Body of pancreas (tissue), 4 donors: Measurements from ENCODE around the gene OR10H2. TPM values are rescaled to one million over a fixed set of nuclear protein-coding genes. Genes with fewer than 3 reads are reported as not detected.

Source experiments
- ATAC-seq: fragments of 150-250 bp; one replicate; pipeline ENCODE4 v1.9.1; 2016
- DNase-seq, 4 donors: peaks; one replicate each; pipeline ENCODE4 v3.0.0-alpha.2; 2019
- H3K27ac ChIP-seq, 4 donors: fragments of 200-600 bp; sonication (generic); 1 replicate in 3 of 4; 2 replicates in 1 of 4; pipeline versions ENCODE4 v1.5.1 to v1.6.1; 2016 to 2019; ENCODE audit warnings: mild to moderate bottlenecking in 1 of 4, mixed read lengths in 1 of 4, moderate library complexity in 1 of 4
- H3K27me3 ChIP-seq, 2 donors: fragments of 200-600 bp; sonication (generic); one replicate each; pipeline ENCODE4 v1.6.0; 2016; ENCODE audit warnings: mild to moderate bottlenecking in 1 of 2
- H3K36me3 ChIP-seq, 2 donors: fragments of 200-600 bp; sonication (generic); replicated peaks in 1 of 2; 2 replicates each; pipeline ENCODE4 v1.5.1; 2016; ENCODE audit warnings: low read depth in 2 of 2; ENCODE audit not compliant: insufficient read depth in 1 of 2
- H3K4me1 ChIP-seq: fragments of 200-600 bp; sonication (generic); one replicate; pipeline ENCODE4 v1.6.0; 2016
- H3K4me3 ChIP-seq, 2 donors: fragments of 200-600 bp; sonication (generic); 1 replicate in 1 of 2; 2 replicates in 1 of 2; pipeline ENCODE4 v1.5.1; 2016 to 2019
- H3K9me3 ChIP-seq, 3 donors: fragments of 200-600 bp; sonication (generic); 1 replicate in 2 of 3; 2 replicates in 1 of 3; pipeline ENCODE4 v1.5.1; 2016
- POLR2A ChIP-seq, 3 donors: fragments of 450-650 bp; IDR thresholded peaks; one replicate each; pipeline ENCODE4 v1.6.1; 2016; ENCODE audit warnings: antibody characterized with exemption in 3 of 3, mild to moderate bottlenecking in 2 of 3
- WGBS, 2 donors: methylation state at CpG; one replicate each; pipeline ENCODE4 v1.1.5; 2017; 5-methylcytosine and 5-hydroxymethylcytosine counted together
- intact Hi-C: fragments of 100-400 bp; cut with DNase I; formaldehyde crosslinking; loops from one replicate; pipeline ENCODE4 v1.15.1; 2023
- total RNA-seq, 2 donors: library from RNA; depleted of rRNA; stranded (reverse); fragments of >200 nt; gene quantifications; one replicate each; pipeline ENCODE4 v1.1.0, GENCODE V29; 2016
- TF ChIP-seq, protein P1 (sequence below), 7 experiments: fragments of 450-650 bp in 4 of 7; fragments of 200-600 bp in 3 of 7; sonication (generic) in 3 of 7; IDR thresholded peaks; one replicate each; pipeline ENCODE4 v1.5.1; 2016 to 2019; ENCODE audit warnings: antibody characterized with exemption in 7 of 7

Gene OR10H2
- total RNA-seq, 2 donors from 2014 or later: not detected

DNA sequence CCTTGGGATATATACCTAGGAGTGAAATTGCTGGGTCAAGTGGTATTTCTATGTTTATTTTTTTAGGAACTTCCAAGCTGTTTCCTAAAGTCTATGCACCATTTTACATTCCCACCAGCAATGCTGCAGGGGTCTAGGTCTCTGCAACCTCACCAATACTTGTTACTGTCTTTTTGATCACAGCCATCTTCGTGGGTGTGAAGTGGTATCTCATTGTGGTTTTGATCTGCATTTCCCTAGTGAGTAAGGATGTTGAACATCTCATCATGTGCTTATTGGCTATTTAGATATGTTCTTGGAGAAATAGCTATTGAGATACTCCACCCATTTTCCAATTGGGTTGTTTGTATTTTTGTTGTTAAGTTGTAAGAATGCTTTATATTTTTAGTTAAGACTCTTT is 2.7 kb downstream of the OR10H2 start:
- no peaks in the 10 kb centered on the region for H3K4me1 ChIP-seq
- no peak overlapping the region for H3K4me3 ChIP-seq
- no peaks in the 10 kb centered on the region for H3K36me3 ChIP-seq
- no peak overlapping the region for H3K27ac ChIP-seq
- H3K27me3 ChIP-seq: no peaks in the 10 kb centered on the region
- DNase-seq (no peak), ATAC-seq (no peak)
- H3K9me3 ChIP-seq: no peaks in the 10 kb centered on the region
- intact Hi-C loops: no loop called here
- TF ChIP-seq, protein P1, sequence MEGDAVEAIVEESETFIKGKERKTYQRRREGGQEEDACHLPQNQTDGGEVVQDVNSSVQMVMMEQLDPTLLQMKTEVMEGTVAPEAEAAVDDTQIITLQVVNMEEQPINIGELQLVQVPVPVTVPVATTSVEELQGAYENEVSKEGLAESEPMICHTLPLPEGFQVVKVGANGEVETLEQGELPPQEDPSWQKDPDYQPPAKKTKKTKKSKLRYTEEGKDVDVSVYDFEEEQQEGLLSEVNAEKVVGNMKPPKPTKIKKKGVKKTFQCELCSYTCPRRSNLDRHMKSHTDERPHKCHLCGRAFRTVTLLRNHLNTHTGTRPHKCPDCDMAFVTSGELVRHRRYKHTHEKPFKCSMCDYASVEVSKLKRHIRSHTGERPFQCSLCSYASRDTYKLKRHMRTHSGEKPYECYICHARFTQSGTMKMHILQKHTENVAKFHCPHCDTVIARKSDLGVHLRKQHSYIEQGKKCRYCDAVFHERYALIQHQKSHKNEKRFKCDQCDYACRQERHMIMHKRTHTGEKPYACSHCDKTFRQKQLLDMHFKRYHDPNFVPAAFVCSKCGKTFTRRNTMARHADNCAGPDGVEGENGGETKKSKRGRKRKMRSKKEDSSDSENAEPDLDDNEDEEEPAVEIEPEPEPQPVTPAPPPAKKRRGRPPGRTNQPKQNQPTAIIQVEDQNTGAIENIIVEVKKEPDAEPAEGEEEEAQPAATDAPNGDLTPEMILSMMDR (IDR thresholded peaks at IDR 0.05): no peak
- TF ChIP-seq POLR2A (IDR thresholded peaks at IDR 0.05): no peak
- 24 to 42% methylated on average over 1 of the region's 1 CpG for WGBS, 2 donors

DNA sequence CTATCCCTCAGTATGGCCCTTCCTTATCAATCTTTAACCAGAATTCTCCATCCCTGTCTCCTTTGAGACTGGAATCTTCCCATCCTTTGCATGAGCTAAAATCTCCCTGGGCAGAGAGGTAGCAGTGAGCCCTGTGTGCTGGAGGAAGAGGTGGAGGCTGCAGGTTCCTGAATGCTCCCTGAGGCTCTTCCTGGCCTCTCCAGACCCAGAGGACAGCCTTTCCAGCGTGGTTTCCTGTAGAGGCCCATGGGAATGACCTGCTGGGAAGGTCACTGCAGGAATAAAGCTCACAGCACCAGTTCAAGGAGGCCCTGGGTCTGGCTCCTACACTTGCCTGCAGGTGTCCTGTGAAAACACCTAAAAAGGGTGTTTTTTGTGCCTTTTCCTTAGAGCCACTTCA is 4.6 kb downstream of the OR10H2 start:
- H3K4me3 ChIP-seq: no peak overlapping the region
- no peaks in the 10 kb centered on the region for H3K4me1 ChIP-seq
- ATAC-seq (no peak), DNase-seq (no peak)
- H3K27ac ChIP-seq: no peak overlapping the region
- intact Hi-C loops: no loop called here
- H3K36me3 ChIP-seq: no peaks in the 10 kb centered on the region
- no peaks in the 10 kb centered on the region for H3K27me3 ChIP-seq
- no peaks in the 10 kb centered on the region for H3K9me3 ChIP-seq
- 20 to 33% methylated on average over 1 of the region's 1 CpG for WGBS, 2 donors
- TF ChIP-seq POLR2A (IDR thresholded peaks at IDR 0.05): no peak
- TF ChIP-seq, protein P1 (IDR thresholded peaks at IDR 0.05): no peak

DNA sequence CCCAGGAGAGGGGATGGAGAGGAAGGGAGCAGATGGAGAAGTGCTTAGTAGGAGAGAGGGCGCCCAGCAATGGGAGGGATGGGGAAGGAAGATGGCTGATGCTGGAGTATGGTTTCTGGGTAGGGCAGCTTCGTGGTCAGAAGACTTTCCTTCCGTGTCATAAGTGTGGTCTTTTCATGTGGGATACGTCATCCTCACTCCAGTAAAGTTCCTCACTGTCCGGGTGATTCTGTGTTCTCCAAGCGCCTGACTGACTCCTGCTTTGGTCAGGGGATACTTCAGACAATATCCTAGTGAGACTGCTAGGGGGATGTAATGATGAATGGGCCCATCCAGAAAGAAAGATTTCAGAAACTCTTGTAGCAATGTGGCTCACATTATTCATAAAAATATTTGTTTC is 6.1 kb downstream of the OR10H2 start:
- TF ChIP-seq, protein P1 (IDR thresholded peaks at IDR 0.05): no peak
- TF ChIP-seq POLR2A (IDR thresholded peaks at IDR 0.05): no peak
- intact Hi-C loops: no loop called here
- DNase-seq: no peak

DNA sequence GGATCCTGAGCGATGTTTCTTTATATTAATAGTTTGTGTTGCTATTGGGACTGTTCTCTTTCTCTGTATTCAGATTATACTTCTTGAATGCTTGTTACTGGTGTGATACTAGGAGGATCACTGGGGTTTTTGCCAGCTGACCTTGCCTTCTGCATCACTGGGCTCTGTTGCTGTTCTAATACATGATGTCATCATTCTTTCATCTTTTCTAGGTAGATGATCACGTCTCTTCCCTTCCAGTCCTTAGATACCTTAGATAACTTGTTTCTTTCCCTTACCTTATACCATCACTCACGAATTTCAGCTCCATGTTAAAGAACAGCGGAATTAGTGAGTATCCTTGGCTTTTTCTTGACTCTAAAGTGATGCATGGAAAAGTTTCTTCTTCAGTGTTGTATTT is 9.9 kb downstream of the OR10H2 start, which contains the start of gene OR10H3:
OR10H3 (plus strand) TSS at position 264 of the 400 bp plus-strand sequence. CDS start 3,408 bp downstream, outside the sequence.
- no peak for TF ChIP-seq POLR2A (IDR thresholded peaks at IDR 0.05)
- TF ChIP-seq, protein P1 (IDR thresholded peaks at IDR 0.05): no peak
- ATAC-seq (no peak), DNase-seq (no peak)
- Histone ChIP-seq H3K27ac (no peak within 1 kb of the TSS), H3K9me3 (no peaks in the 10 kb centered on the region), H3K4me1 (no peaks in the 10 kb centered on the region), H3K4me3 (no peak within 1 kb of the TSS), H3K36me3 (no peaks in the 10 kb centered on the region), H3K27me3 (peaks cover 0 to 3% of the 10 kb centered on the region in 2 donors)
- WGBS, 2 donors: 60 to 62% methylated on average over 4 of the region's 4 CpGs
- intact Hi-C loops: no loop called here

More for the DNA sequence above, 6.1 kb downstream of the OR10H2 start:
- Histone ChIP-seq H3K27ac (no peak overlapping the region), H3K36me3 (no peaks in the 10 kb centered on the region), H3K4me3 (no peak overlapping the region), H3K4me1 (no peaks in the 10 kb centered on the region), H3K27me3 (no peaks in the 10 kb centered on the region), H3K9me3 (no peaks in the 10 kb centered on the region)
- ATAC-seq: no peak
- 26 to 43% methylated on average over 6 of the region's 6 CpGs for WGBS, 2 donors

DNA sequence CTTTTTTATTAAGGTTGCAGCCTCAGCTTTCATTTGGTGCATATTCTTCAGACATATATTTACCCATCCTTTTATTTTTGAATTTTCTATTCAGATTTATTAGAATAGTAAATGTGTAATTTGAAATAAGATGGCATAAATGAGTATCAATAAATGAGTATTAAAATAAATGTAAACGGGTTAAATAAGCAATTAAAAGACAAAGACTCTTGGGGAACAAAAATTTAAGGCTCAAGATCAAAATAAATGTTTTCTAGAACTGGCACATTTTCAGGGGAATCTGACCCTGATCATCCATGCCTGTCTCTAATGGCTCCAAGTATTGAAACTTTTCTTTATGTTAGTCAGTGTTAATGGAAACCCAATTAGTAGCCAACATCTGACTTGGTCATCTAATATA is 13.0 kb downstream of the OR10H2 start:
- peaks cover 0 to 3% of the 10 kb centered on the region in 2 donors for H3K27me3 ChIP-seq
- ATAC-seq: no peak
- TF ChIP-seq, protein P1 (IDR thresholded peaks at IDR 0.05): no peak
- no peak for TF ChIP-seq POLR2A (IDR thresholded peaks at IDR 0.05)
- no peaks in the 10 kb centered on the region for H3K36me3 ChIP-seq
- H3K27ac ChIP-seq: no peak overlapping the region
- no peaks in the 10 kb centered on the region for H3K4me1 ChIP-seq
- 44 to 49% methylated on average over 1 of the region's 1 CpG for WGBS, 2 donors
- intact Hi-C loops: no loop called here
- no peaks in the 10 kb centered on the region for H3K9me3 ChIP-seq
- H3K4me3 ChIP-seq: no peak overlapping the region
- DNase-seq: no peak
